Activated CD8-positive, alpha-beta memory T cell treated with anti-CD3 and anti-CD28 coated beads, Interleukin-2, amount 50 U/mL, for 1 hour (primary cell): ENCODE data around the gene MDC1.
"Not testable (repeated sequence)": the region's sequence is repeated elsewhere in the genome, so short reads cannot be mapped to it uniquely, and the experiment has no call there.

ENCODE experiments used
- DNase-seq: peaks from one replicate; pipeline ENCODE4 v3.0.0-alpha.2; 2020; ENCODE audit errors: extremely low read depth

The MDC1 gene

DNA sequence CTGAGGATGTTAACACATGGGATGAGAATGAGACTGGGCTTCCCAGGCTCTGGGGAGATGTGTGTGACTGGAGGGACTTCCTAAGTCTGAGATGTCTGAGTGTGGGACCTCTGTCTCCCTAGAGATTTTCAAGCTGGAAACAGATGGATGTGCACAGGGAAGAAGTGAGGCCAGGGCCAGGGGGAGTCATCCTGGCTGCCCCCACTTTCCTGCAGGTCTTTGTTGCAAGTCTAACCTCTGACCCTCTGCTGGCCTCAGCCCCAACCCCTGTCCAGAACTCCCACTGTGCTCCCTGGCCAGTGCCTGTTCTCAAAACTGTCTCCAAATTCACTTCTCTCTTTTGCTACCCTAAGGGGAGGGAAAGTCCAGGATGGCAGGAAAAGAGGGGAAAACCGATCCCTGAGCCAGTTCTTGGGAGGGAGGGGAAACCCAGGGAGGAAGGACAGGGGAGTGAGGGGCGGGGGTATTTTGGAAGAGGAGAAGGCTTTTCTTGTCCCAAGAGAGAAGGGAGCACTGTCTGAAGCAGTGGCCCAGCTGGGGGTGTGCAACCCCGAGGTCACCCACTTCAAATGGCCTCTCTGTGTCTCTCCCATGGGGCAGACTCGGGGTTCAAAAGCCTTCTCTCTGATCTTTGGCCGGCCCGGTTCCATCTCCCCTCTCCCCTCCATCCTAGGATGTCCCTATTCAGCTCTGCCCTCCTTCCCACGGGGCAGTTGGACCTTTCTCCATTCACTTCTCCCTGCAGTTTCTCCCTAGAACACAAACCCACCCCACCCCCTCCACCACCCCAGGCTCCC is 33.7 kb downstream of the MDC1 start:
- DNase-seq: no peak

DNA sequence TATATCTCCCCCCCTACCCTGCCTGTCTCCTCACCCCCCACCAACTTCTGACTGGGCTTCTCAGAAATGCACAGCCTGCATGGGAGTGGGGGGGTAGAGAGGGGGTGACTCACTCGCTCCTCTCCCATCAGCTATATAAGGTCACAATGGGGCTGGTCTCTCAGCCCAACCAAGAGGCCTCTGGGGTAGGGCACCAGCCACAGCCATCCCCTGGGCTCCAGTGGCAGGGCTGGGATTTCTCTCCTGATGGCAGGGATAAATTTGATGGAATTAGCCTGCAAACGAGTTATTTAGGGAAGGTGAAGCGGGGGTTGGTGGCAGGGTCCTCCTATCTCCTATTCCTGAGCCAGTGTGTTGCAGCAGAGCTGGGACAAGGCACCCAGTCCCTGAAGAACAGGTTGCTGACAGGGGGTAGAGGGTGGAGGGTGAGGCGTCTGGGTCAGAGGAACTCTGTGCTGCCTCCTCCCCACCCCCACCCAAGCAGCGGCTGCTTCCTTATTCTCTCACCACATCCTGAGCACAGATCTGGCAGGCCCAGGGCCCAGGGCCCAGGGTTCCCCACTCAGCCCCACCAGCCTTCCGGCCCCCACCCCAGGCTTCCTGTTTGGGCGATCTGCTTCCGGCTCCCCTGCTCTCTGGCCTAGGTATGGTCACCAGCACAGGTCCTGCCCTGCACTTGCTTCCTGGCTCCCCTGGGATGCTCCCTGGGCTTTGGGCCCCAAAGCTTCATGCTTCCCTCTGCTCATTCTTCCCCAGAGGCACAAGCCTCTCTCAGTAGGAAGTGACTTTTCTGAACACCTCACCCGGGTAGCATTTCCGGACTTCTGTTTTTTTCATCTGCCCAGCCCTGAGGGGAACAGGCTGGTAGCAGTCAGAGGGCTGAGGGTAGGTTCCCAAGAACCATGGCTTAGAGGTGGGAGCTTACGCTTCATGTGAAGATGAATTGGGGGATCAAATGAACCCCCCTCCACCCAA is 34.7 kb downstream of the MDC1 start:
- DNase-seq: peak; percentile 71

DNA sequence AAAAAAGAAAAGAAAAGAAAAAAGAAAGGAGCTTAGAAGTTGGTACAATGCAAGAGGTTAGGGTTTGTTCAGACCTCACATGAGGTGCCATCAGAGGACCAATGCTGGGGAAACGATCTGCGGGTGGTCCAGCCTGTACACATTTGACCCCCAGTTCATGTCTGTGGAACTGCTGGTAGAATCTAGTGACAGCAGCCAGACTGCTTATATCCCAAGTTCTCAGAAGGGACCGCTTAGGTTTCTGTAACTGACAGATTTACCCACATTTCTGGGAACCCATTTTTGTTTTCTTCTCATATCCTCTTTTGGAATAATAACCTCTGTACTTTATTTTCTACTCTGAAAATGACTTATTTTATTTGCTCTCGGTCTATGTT is 35.3 kb downstream of the MDC1 start:
- no peak for DNase-seq

DNA sequence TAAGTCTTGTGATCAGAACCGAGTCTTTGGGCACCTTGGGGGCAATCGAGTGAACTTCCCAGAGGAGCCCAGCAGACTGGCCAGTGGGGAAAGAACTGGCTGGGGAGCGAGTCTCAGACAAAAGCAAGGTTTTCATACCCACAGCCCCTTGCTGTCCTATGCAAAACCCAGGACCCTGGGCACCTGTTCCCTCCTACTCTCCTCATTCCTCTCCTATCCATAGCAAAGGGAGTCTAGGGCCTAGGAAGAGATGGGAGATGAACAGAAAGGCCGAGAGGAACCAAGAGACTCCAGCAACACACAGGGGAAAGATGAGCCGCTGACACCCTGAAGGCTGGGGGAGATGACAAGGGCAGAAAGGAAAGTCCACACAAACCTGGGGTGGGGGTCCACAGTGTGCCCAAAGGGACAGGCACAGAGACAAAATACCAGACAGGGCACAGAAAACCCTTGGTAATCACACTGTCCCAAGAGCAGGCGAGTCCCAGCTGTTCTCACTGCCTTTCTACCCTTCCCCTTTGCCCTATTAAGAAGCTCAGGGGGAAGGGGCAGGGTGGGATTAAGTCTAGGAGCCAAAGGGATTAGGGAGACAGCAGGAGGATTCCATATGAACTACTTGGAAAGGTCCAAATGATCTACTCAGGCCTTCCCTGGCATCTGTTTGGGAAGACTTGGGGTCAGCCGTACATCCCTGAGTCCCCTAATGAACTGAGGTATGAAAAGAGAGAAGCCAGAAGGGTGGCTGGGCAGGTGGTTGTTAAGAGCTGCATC is 37.1 kb downstream of the MDC1 start:
- no peak for DNase-seq

DNA sequence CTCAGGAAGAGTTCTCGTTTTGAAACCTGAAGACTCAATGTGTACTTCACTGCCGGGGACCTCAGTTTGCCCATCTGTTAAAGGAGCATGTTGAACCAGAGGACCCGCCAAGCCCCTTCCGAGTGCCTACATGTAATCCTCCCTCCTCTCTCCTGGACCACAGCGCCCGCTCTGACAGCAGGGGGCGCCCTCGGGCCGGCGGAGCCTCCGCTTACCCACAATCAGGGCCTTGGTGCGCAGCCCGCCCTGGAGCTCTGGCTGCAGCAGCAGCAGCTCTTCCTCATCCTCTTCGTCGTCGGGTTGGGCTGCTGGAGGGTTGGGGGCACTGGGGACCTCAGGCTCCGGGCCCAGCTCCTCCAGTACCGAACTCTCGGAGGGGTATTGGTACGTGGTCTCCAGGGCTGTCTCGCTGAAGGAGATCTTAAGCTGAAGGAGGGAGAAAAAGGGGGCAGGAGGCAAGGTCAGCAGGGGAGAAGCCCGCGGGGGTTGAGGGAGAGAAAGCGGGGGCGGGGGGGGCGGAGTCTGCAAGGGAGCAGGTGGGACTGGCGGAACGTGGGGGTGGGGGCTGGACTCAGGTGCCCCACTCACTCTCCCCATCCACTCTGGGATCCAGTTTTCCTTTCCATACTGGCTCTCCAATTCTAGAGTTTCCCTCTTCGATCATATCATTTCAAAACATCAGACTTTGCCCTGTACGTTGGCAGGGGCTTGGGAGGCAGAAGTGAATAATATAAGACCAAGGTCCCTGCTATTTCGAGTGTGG is 37.9 kb downstream of the MDC1 start:
- peak; percentile 77 for DNase-seq

DNA sequence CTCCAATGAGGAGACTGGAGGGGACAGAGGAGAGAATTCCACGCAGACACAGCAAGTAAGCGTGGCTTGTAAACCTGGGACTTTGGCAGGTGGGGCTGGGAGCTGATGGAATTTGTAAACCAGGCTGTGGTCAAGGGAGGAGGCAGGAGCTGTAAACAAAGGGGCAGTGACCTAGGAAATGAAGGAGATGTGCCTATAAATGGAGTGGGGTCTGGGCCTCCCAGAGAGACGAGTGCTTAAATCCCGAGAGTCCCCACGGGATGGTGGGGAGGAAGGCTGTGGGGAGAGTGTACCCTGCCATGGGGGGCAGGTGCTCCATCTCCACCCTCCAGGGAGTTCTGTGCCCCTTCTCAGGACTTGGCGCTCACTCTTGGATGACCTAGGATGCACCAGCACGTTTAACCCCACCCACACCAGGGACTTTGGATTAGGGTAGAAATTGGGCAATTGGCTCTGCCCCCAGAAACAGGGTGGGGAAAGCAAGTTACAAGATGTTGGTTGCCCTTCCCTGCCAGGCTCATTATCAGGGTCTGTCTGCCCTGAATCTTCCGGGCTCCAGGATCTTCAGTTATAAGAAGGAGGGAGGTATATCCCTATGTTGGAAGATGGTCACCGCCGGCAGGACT is 40.3 kb downstream of the MDC1 start:
- no peak for DNase-seq

DNA sequence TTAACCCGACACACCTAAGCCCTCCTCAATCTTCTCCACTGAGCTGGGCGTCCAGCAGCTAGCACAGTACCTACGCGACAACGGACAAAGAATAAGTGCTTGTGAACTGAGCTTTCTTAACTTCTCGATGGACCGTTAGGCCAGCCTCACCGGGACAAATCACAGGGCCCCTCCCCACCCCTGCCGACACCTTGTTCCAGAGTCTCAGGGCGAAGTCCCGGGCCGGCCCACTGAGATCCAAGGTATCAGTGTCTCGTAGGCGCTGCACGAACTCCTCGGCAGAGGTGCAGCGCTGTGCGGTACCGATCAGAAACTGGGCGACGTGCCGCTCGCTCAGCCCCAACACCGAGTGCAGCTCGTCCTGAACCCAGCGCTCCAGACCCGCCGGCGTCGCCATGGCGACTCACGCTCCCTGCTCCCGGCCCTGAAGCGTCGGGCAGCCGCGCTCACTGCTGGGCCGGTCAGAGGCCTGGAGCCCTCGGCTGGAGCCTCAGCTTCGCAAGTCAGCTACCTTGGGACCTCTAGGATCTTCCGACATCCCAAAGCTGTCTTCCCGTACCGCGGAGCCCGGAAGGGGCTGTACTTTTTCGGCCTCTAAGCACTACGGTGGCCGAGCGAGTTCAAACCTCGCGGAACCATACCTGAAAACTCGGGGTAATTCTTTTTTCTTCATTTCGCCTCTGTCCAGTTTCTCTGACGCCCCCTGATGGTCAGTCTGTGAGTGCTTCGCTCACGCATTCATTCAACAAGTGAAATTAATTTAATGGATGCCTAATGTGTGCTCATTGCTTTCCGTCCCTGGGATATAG is 44.4 kb downstream of the MDC1 start, which contains the start of gene DHX16:
Gene DHX16, minus strand, starts transcription at position 562 of the 809 bp plus-strand sequence. Its CDS starts 165 bp downstream, at position 397.
- DNase-seq: peak; percentile 86

DNA sequence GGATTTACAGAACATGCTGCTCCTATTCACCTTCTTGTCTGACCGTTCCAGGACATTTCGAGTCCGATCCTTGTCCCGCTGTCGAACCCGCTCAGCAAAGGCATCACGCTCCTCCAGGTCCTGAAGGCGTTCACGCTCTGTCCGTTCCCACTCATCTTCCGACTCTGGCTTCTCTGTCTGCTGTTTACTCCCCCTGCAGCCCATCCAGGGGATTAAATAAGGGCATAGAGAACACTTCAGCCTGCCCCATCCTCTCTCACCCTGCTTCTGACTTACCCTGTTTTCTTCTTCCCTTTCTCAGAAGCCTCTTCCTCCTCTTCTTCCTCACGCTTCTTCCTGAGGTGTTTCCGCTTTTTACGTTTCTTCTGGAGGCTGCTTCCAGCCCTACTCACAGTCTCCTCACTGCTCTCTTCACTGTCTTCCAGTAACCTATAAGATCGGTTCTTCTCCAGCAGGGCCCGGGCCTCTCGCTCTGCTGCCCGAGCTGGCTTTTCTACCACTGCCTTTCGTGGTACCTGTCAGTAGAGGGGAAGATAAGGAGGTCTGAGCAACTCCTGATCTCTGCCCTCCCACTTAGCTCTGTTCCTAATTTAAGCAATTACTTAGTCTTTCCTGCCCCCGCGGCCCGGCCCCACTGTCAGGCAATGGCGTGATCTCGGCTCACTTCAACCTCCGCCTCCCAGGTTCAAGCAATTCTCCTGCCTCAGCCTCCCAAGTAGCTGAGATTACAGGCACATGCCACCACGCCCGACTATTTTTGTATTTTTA is 46.1 kb downstream of the MDC1 start:
- DNase-seq: no peak

DNA sequence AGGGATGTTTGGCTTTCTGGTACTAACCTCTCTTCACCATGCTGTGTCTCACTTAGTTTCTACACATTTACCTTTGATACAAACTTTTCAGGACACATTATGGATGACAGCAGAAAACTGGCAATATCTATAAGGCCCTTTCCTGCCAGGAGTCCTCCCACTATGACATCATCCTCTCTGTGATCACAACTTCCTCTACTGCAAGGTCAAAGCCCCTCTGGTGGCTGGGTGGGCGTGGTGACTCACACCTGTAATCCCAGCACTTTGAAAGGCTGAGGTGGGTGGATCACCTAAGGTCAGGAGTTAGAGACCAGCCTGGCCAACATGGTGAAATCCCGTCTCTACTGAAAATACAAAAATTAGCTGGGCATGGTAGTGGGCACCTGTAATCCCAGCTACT is 50.8 kb downstream of the MDC1 start:
- DNase-seq: not testable (repeated sequence)

DNA sequence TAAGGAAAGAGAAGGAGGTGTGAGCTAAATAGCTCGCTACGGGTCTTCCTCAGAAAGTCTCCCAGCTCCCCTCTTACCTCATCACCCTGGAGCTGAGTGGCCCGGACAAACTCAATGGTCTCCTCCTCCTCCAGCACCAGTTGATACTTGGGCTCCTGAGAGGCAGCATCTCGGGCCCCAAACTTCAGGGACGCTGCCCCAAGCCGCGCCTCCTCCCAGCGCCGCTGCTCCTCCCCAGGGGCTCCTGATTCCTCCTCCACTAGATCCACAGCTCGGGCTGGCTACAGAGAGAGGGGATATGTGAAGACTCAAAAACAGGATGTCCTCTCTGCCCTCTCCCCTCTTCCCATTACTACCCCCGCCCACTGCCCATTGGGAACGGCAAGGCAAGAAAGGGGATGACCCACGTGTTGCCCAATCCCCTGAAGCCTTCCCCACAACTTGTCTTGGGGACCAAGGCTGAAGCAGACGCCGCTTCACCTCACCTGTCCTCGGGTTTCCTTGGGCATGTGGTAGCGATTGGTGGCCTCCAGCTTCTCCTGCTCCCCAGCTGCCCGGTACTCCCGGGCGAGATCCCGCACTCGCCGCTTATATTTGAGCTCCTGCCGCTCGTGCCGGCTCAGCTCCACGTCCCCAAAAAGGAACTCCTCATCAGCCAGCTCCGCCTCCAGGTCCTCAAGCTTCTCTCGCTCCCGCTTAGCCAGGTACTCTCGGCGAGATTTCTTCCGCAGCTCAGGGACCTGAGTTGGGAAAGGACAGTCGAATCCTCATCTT is 51.9 kb downstream of the MDC1 start:
- no peak for DNase-seq

DNA sequence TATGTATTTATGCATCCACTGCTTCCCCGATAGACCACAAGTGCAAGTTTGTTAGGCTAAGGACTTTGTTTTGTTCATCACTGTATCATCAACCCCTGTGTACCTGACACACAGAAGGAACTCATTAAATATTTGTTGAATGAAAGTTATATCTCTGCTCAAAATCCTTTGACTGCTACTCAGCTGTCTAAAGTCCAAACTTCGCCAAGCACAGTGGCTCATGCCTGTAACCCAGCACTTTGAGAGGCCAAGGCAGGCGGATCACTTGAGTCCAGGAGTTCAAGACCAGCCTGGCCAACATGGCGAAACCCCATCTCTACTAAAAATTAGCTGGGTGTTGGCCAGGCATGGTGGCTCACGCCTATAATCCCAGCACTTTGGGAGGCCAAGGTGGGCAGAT is 59.2 kb downstream of the MDC1 start:
- not testable (repeated sequence) for DNase-seq

DNA sequence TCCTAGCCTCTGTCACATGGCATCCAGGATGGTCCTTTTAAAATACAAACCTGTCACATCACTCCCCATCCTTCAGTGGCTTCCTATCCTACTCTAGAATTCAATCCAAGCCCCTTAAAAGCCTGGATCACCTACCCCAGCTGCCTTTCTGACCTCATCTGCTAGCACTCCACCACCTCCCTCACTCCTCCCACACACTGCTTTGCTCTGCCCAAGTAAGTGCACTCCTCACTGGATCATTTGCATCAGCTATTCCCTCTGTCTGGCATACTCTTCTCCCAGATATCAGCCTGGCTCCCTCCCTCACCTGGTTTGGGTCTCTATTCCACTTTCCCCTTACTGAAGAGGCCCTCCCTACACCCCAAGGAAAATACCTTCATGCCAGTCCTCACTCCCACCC is 59.6 kb downstream of the MDC1 start:
- DNase-seq: no peak

DNA sequence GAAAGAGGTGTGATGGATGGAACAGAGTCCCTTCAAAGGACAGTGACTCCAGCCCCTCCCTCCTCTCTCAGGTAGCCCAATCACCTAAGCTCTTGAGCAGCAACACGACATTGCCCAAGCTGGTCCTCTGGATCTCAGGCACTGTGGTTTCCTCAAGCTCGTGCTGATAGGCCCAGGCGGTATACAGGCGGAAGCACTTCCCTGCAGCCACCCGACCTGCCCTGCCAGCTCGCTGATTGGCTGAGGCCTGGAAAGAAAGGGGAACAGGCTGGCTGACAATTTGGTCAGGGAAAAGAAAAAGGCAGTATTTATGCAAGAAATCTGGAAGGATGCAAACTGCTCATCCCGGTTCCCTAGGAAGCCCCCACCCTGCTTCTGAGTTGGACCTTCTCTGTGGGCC is 60.6 kb downstream of the MDC1 start:
- DNase-seq: no peak

DNA sequence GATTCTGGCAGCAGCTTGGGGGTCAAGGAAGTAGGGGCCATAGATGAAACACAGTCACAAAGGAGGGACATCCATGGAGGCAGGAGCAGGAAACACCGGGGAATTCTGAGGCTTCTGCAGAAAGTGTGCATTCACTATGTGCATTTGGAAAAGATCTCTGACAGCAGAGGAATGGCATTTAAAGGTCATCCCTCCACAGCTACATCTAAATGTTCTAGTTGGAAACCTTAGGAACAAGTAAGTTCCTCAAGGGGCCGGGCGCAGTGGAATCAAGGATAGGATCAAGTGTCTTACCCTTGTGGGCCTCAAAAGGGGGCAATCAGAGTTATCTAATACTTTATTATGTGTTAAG is 61.4 kb downstream of the MDC1 start:
- no peak for DNase-seq

DNA sequence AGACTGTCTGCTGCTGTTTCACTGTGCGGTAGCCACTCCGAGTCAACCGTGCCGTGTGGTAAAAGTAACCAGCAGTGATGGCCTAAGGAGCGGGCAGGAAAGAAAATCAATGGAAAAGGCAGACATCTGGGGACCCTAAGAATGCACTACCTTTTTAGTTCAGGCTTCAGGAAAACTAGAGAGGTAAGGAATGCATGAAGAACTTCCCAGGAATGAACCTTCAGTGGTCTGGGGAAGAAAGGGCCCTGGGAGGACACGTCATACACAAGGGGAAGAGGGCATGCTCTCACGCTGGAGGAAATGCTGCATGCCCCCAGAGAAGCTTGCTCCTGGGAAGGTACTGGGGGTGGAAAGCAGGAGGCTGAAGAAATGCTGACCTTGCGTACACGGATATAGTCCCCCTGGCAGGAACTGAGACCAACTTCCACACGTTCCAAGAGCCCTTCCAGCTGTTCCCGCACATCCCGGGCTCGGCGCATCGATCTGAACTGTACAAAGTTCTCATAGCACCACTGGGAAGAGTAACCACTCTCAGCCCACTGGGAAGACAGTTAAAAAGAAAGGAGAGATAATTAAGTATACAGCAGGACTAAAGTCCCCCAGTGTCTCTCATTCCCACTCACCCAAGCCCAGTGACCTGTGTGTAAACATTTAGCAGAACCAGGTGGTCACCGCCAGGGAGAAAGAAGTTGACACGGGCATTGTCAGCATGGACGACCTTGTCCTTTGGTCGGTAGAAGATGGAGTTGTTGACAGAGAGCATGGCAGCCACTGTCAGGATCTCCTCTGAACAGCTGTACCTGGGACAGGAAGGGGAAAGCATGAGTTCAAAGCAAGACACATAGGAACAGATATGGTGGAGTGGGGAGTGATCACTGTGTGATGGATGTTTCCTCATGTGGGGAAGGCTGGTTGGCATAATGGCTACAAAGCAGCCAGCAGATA is 62.0 kb downstream of the MDC1 start:
- DNase-seq: no peak

DNA sequence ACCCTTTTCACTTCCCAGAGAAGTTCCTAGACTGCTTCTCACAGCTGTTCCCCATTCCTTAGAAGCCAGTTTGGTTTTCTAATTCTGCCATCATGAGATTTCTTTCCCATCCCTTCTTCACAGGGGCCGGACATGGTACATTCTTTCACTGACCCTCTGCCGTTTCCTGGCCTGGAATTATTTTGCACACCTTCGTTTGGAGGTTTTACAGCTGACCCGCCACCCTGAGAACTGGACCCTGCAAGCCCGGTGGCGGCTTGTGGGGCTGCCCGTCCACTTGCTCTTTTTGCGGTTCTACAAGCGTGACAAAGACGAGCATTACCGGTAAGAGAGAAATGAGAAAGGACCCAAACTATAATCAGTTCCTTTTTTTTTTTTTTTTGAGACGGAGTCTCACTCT is 65.9 kb downstream of the MDC1 start:
- no peak for DNase-seq
